ENCODE measurements around the gene GHITM. TPM values are rescaled to one million over a fixed set of nuclear protein-coding genes. Genes with fewer than 3 reads are reported as not detected.
"Not testable (repeated sequence)": the region's sequence is repeated elsewhere in the genome, so short reads cannot be mapped to it uniquely, and the experiment has no call there.

The GHITM gene
- total RNA-seq, 2 donors from 2014 or later: 242 to 490 TPM

- no peak for TF ChIP-seq CTCF (IDR thresholded peaks at IDR 0.05)
- Histone ChIP-seq H3K4me3 (no peak overlapping the region), H3K27me3 (no peaks in the 10 kb centered on the region), H3K4me1 (no peaks in the 10 kb centered on the region), H3K36me3 (no peaks in the 10 kb centered on the region), H3K9me3 (no peaks in the 10 kb centered on the region), H3K27ac (no peak overlapping the region)
- no peak for DNase-seq (ENCODE audit: low spot score)
Observed at GRCh38 chr10:84177541-84178141, 38.3 kb downstream of the GHITM start.

- no peaks in the 10 kb centered on the region for H3K4me1 ChIP-seq
- H3K27me3 ChIP-seq: no peaks in the 10 kb centered on the region
- no peak overlapping the region for H3K4me3 ChIP-seq
- H3K36me3 ChIP-seq: no peaks in the 10 kb centered on the region
- no peak for TF ChIP-seq CTCF (IDR thresholded peaks at IDR 0.05)
- no peak for DNase-seq (ENCODE audit: low spot score)
- no peak overlapping the region for H3K27ac ChIP-seq
- H3K9me3 ChIP-seq: no peaks in the 10 kb centered on the region
Observed at GRCh38 chr10:84178160-84178609, 38.9 kb downstream of the GHITM start.

- TF ChIP-seq CTCF (IDR thresholded peaks at IDR 0.05): no peak
- Histone ChIP-seq H3K9me3 (no peaks in the 10 kb centered on the region), H3K4me3 (no peak overlapping the region), H3K27ac (no peak overlapping the region), H3K36me3 (no peaks in the 10 kb centered on the region), H3K4me1 (no peaks in the 10 kb centered on the region), H3K27me3 (no peaks in the 10 kb centered on the region)
- no peak for DNase-seq (ENCODE audit: low spot score)
Observed at GRCh38 chr10:84179059-84179710, 39.9 kb downstream of the GHITM start.

- H3K27ac ChIP-seq; DNase-seq (ENCODE audit: low spot score); H3K27me3 ChIP-seq; H3K9me3 ChIP-seq; H3K36me3 ChIP-seq; H3K4me1 ChIP-seq; H3K4me3 ChIP-seq: not testable (repeated sequence)
Observed at GRCh38 chr10:84180386-84180785, 41.1 kb downstream of the GHITM start.

GRCh38 chr10:84181631-84182030 is 42.3 kb downstream of the GHITM start:
- no peaks in the 10 kb centered on the region for H3K27me3 ChIP-seq
- no peak for DNase-seq (ENCODE audit: low spot score)
- TF ChIP-seq CTCF (IDR thresholded peaks at IDR 0.05): no peak
- H3K27ac ChIP-seq: no peak overlapping the region
- H3K9me3 ChIP-seq: no peaks in the 10 kb centered on the region
- no peaks in the 10 kb centered on the region for H3K36me3 ChIP-seq
- no peaks in the 10 kb centered on the region for H3K4me1 ChIP-seq
- no peak overlapping the region for H3K4me3 ChIP-seq

- no peak for DNase-seq (ENCODE audit: low spot score)
- Histone ChIP-seq H3K27me3 (no peaks in the 10 kb centered on the region), H3K4me3 (no peak overlapping the region), H3K4me1 (no peaks in the 10 kb centered on the region), H3K27ac (no peak overlapping the region), H3K36me3 (no peaks in the 10 kb centered on the region), H3K9me3 (no peaks in the 10 kb centered on the region)
- no peak for TF ChIP-seq CTCF (IDR thresholded peaks at IDR 0.05)
Observed at GRCh38 chr10:84184517-84184916, 45.2 kb downstream of the GHITM start.

Data from right atrium auricular region (tissue), 2 donors.